Skeletal muscle cell (primary cell): Measurements from ENCODE around the gene PLK3.
A peak's percentile ranks its signal among the peaks of the same experiment; 100 is the strongest.
"Not testable (repeated sequence)": the region's sequence is repeated elsewhere in the genome, so short reads cannot be mapped to it uniquely, and the experiment has no call there.

ENCODE experiments used
- DNase-seq: peaks from one replicate; pipeline ENCODE4 v3.0.0-alpha.2; 2010; ENCODE audit warnings: low read depth
- H3K4me3 ChIP-seq: 2 replicates; pipeline ENCODE4 v1.5.1; 2011; ENCODE audit warnings: low read depth, mild to moderate bottlenecking, control low read depth, low read length, moderate library complexity

Gene PLK3

DNA sequence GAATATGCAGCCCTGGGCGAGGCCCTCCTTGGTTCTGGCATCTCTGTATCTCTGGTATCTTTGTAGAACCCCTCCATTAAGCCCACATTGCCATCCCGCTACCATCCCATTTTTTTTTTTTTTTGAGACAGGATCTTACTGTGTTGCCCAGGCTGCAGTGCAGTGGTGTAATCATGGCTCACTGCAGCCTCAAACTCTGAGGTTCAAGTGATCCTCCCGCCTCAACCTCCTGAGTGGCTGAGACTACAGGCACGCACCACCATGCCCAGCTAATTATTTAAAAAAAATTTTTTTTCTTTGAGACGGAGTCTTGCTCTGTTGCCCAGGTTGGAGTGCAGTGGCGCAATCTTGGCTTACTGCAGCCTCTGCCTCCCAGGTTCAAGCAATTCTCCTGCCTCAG lies 24.2 kb downstream of the PLK3 start:
- DNase-seq, H3K4me3 ChIP-seq: not testable (repeated sequence)

- no peak overlapping the region for H3K4me3 ChIP-seq
- DNase-seq = no peak
These were observed 26.4 kb downstream of the PLK3 start for GRCh38 chr1:44826375-44827196.

GRCh38 chr1:44827197-44828002 lies 27.2 kb downstream of the PLK3 start:
- DNase-seq = no peak
- H3K4me3 ChIP-seq = no peak overlapping the region

DNA sequence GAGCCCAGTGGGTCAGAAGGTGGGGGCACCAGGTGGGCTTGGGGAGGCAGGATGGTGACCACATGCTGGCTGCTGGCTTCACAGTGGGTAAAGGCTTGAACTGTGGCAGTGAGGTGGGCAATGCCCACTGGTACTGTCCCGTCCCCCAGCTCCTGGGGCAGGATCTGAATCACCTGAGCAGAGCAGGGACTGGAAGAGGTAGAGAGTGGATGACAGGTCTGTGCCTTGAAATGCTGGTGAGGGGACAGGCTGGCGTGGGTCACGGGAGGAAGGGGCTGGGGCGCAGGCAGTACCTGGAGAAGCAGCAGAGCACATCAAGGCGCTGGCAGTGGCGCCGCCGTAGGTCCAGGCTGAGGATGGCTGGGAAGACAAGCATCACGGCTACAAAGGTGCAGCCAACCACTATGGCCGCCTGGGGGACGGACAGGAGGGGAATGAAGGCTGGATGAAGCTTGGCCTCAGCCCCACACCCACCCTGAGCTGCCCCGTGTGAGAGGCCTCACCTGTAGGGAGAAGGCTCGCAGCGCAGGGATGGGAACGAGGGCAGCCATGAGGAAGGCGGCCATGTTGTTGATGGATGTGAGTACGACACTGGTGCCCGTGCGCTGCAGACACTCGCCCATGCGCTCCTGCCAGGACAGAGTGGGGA lies 27.9 kb downstream of the PLK3 start:
- H3K4me3 ChIP-seq = no peak overlapping the region
- no peak for DNase-seq

DNA sequence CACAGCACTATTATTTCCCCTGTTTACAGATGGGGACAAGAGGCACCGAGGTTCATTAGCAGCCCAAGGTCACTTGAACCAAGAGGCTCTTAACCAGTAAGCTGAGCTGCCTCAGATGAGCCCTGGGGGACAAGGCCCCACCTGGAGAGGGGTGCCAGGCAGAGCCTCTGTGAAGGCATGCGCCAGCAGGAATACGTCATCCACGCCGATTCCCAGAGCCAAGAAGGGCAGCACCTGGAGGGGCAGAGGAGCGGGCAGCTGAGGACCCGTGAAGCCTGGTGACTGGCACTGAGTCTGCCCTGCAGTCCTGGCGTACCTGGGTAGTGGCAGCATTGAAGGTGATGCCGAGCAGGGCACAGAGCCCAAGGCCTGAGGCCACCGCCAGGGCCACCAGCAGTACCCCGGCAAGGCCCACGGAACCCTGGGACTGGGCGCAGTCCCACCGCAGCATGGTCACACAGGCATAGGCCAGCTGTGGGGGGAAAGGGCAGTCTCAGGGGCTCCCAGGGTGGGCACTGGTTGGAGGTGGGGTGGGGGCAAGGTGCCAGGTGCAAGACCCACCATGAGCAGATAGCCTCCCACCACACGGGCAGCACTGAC lies 28.8 kb downstream of the PLK3 start:
- H3K4me3 ChIP-seq = no peak overlapping the region
- DNase-seq = no peak

DNA sequence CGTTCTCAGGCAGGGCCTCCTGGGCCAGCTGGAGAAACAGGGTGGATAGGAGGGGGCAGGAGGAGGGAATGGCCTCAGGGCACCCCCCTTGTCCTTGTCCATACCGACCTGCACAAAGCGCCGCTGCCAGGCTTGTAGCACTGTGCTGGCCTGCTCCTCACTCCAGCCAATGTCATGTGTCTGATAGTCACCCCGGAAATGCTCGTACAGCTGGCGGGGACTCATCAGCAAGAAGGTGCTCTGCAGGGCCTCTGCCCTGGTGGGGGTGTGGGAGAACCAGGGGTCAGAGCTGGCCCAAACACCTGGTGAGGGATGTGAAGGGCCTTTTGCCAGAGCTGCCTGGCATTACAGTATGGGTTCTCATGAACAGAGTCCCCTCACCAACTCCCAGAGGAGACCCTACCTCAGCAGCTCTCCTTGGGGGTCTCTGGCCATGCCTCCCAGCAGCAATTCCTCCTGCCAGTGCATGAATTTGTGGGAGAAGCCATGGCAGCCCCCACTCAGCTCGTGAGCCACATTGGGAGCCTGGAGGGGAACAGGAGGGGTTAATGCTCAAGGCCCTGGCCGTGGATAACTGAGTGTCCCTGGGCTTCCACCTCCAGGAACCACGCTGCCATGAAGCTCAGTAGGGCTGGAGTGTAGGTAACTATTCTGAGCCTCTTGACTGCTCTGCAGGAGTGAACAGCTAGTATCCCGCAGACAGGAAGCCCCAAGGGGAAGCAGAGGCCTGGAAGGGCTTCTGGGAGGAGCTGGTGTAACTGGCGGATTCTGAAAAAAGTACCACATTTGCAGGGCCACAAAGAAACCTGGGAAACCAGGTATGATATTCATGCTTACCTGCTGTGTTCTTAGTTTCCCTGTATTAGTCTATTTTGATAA lies 29.6 kb downstream of the PLK3 start:
- H3K4me3 ChIP-seq = no peak overlapping the region
- no peak for DNase-seq

GRCh38 chr1:44830900-44831304 lies 30.7 kb downstream of the PLK3 start:
- no peak overlapping the region for H3K4me3 ChIP-seq
- DNase-seq = no peak

GRCh38 chr1:44831516-44831915 lies 31.3 kb downstream of the PLK3 start:
- DNase-seq = no peak

DNA sequence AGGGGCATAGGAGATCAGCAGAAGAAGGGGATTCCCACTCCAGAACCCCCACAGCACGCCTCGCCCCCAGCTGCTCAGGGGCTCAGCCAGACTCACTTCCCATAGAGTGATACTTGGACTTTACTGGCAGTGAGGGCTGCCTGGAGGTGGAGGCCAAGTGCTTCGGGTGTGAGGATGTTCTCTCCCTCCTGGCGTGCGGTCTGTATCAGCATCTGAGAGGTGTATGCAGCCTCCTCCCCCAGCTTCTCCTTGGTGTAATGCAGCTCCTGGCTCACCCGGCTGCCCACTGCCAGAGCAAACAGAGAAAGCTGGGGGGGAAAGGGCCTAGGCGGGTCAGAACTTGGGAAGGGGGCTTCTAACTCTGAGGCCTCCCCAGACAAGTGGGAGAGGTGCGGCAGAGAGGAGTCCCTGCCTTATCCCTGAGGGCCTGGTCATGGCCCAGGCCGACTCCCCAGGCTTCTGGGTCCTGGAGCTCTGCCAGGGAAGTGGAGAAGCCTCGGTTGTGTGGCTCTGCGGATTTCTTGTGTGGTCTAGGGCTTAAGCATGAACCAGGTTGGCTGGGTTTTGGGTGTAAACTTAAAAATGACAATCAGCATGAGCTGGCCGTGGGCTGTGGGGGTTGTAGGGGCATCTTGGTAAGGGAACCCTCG lies 32.0 kb downstream of the PLK3 start:
- no peak for DNase-seq
- no peak overlapping the region for H3K4me3 ChIP-seq

More at GRCh38 chr1:44831516-44831915, 31.3 kb downstream of the PLK3 start:
- no peak overlapping the region for H3K4me3 ChIP-seq

- DNase-seq = no peak
- no peak overlapping the region for H3K4me3 ChIP-seq
These were observed 34.2 kb downstream of the PLK3 start for GRCh38 chr1:44834328-44834727.

GRCh38 chr1:44835738-44836675 lies 35.8 kb downstream of the PLK3 start:
- DNase-seq = peak; percentile 27
- no peak overlapping the region for H3K4me3 ChIP-seq

GRCh38 chr1:44838294-44838693 lies 38.1 kb downstream of the PLK3 start:
- not testable (repeated sequence) for H3K4me3 ChIP-seq, DNase-seq

DNA sequence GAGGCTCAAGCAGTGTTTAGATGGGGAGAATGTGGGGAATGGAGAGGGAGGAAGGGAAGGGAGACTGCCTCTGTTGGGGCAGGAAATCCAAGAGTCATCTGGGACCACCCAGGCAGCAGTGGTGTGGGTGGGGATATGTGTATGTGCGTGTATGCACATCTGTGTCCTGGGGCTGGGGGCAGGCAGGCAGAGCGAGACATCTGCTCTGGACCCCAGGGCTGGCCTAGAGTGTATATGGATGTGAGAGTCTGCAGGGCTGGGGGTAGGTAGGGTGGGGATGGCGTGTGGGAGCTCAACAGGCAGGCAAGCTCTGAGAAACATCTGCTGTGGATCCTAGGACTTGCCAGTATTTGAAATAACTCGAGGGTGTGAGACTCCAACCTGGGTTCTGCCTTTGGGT lies 39.4 kb downstream of the PLK3 start:
- no peak overlapping the region for H3K4me3 ChIP-seq
- DNase-seq = no peak

DNA sequence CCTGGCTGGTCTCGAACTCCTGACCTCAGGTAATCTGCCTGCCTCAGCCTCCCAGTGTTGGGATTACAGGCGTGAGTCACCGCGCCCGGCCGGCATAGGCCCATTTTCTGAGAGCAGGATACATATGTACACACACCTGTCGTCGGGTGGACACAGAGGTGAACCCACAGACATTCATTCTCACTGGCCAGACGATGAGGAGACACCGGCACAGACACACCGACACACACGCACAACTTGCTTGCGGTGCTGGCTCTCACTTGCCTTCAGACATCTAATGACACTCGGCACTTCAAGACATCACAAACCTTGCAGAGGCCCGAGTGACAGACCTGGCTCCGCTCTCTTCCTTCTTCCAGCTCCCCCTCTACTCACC lies 42.3 kb downstream of the PLK3 start:
- DNase-seq = no peak
- H3K4me3 ChIP-seq = peak overlapping the region; percentile 60

DNA sequence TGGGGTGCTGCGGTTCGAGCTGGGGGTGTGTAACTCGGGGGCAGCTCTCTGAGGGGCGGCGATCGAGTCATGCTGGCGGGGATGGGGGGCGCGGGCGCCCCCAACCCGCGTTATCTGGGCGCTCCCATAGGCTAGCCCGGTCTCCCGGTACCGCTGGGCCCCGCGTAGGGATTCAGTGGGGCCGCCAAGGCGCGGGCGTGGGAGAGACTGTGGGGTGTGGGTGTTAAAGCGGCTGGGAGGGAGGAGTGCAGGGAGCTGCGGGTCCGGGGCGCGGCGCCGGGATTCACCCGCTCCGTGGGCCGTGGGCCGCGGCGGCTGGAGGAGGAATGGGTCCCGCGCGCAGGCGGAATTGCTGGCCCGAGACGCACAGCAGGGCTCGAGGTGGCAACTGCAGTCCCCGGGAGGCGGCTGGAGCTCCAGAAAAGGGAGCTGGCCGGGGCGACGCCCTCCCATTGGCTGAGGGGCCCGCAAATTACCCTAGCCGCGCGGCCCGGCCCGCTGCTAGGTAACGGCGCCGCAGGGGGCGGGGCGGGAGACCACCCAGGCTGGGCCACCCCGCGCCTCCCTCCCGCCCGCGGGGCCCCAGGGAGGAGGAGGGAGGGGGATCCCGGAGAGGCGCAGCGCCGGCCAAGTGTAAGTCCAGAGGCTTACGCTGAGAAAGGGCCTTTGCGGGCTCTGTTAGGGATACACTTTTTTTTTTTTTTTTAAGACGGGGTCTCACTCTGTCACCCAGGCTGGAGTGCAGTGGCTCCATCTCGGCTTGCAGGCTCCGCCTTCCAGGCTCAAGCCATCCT lies 42.9 kb downstream of the PLK3 start, which contains the start of gene PTCH2:
Gene PTCH2, minus strand, starts transcription at position 392 of the 794 bp plus-strand sequence. Its CDS starts 321 bp downstream, at position 71.
- peak; percentile 28 for DNase-seq
- H3K4me3 ChIP-seq = peak within 1 kb of the TSS; percentile 60

DNA sequence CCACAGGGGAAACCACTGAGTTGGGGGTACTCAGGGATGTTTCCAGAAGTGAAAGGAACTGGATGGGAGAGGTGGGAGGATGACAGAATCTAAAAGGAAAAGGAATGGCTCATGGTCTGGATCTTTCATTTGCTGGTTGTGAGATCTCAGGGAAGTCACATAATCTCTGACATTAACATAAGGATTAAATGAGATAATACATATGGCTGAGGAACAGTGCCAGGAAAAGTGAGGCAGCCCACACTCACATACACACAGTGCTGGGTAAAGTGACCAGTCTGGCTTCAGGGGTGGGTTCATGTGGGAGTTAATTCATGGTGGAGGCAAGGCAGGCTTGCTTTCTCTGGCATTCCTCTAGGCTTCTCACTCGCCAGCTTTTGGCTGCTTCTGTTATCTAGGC lies 46.8 kb downstream of the PLK3 start:
- DNase-seq = no peak

DNA sequence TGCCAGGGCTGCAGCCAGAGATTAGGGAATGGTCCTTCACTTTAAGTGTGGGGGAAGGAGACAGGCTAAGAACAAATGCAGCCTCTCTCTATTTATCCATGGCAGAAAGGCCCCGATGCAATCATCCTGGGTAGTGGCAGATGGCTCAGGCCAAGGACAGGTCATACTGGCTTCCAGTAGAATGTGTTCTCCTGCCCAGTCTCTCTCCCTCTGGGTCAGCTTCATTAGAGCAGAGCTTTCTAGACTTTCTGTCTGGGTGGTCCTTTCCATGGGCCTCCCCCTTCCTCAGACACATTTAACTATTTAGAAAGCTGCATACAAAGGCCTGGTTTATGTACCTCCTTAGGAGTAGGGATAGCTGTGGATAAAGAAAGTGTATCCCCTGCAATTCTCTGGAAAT lies 47.7 kb downstream of the PLK3 start:
- no peak for DNase-seq
- H3K4me3 ChIP-seq = no peak overlapping the region

More for the DNA sequence above, 46.8 kb downstream of the PLK3 start:
- H3K4me3 ChIP-seq = no peak overlapping the region
